Trophoblast cell (in vitro differentiated cells and primary cell): ENCODE results near the gene TSEN15.

ENCODE experiments used
- DNase-seq, 2 donors: peaks; one replicate each; pipeline ENCODE4 v3.0.0-alpha.2; 2016
- H2AFZ ChIP-seq: 2 replicates; pipeline ENCODE4 v1.6.1; 2013; ENCODE audit warnings: low read length, moderate library complexity, mild to moderate bottlenecking; ENCODE audit not compliant: insufficient read depth, poor library complexity
- H2AK5ac ChIP-seq: 2 replicates; pipeline ENCODE4 v1.6.1; 2013; ENCODE audit warnings: mild to moderate bottlenecking, low read length
- H2BK120ac ChIP-seq: 2 replicates; pipeline ENCODE4 v1.6.1; 2013; ENCODE audit warnings: low read length, mild to moderate bottlenecking, moderate library complexity; ENCODE audit not compliant: insufficient read depth, poor library complexity
- H2BK12ac ChIP-seq: 2 replicates; pipeline ENCODE4 v1.6.1; 2013; ENCODE audit warnings: mild to moderate bottlenecking, low read length, moderate library complexity
- H2BK5ac ChIP-seq: 2 replicates; pipeline ENCODE4 v1.6.1; 2013; ENCODE audit warnings: low read length, low read depth, moderate library complexity, mild to moderate bottlenecking; ENCODE audit not compliant: poor library complexity
- H3K14ac ChIP-seq: 2 replicates; pipeline ENCODE4 v1.6.1; 2013; ENCODE audit warnings: mild to moderate bottlenecking, low read length
- H3K18ac ChIP-seq: 2 replicates; pipeline ENCODE4 v1.6.1; 2013; ENCODE audit warnings: mild to moderate bottlenecking, low read length
- H3K23ac ChIP-seq: 2 replicates; pipeline ENCODE4 v1.6.1; 2013; ENCODE audit warnings: low read length
- H3K27ac ChIP-seq: 2 replicates; pipeline ENCODE4 v1.5.1; 2013; ENCODE audit warnings: low read depth, mild to moderate bottlenecking, inconsistent platforms, low read length, moderate library complexity
- H3K27me3 ChIP-seq: 2 replicates; pipeline ENCODE4 v1.6.1; 2013; ENCODE audit warnings: inconsistent platforms, mild to moderate bottlenecking, low read length, moderate library complexity; ENCODE audit not compliant: insufficient read depth
- H3K36me3 ChIP-seq, 2 experiments: 1 replicate in 1 of 2; 2 replicates in 1 of 2; pipeline ENCODE4 v1.6.1; 2013; ENCODE audit warnings: low read length in 2 of 2, mild to moderate bottlenecking in 2 of 2, moderate library complexity in 1 of 2; ENCODE audit not compliant: insufficient read depth in 2 of 2, control insufficient read depth in 1 of 2
- H3K4ac ChIP-seq: 2 replicates; pipeline ENCODE4 v1.6.1; 2013; ENCODE audit warnings: low read depth, mild to moderate bottlenecking, low read length, moderate library complexity
- H3K4me1 ChIP-seq, 2 experiments: 1 replicate in 1 of 2; 2 replicates in 1 of 2; pipeline ENCODE4 v1.6.1; 2013; ENCODE audit warnings: low read length in 2 of 2, mild to moderate bottlenecking in 2 of 2, moderate library complexity in 1 of 2; ENCODE audit not compliant: insufficient read depth in 2 of 2, control insufficient read depth in 1 of 2
- H3K4me2 ChIP-seq: 2 replicates; pipeline ENCODE4 v1.6.1; 2013; ENCODE audit warnings: inconsistent platforms, mild to moderate bottlenecking, low read length, moderate library complexity
- H3K4me3 ChIP-seq: 2 replicates; pipeline ENCODE4 v1.5.1; 2013; ENCODE audit warnings: mild to moderate bottlenecking, low read depth, low read length, inconsistent platforms
- H3K79me1 ChIP-seq: one replicate; pipeline ENCODE4 v1.6.1; 2013; ENCODE audit warnings: low read length
- H3K79me2 ChIP-seq: 2 replicates; pipeline ENCODE4 v1.6.1; 2013; ENCODE audit warnings: low read length, mild to moderate bottlenecking; ENCODE audit not compliant: control insufficient read depth, insufficient read depth, poor library complexity
- H3K9ac ChIP-seq: 2 replicates; pipeline ENCODE4 v1.6.1; 2013; ENCODE audit warnings: mild to moderate bottlenecking, low read length
- H3K9me3 ChIP-seq: 2 replicates; pipeline ENCODE4 v1.6.1; 2013; ENCODE audit warnings: low read depth, mild to moderate bottlenecking, control low read depth, inconsistent platforms, low read length; ENCODE audit not compliant: insufficient read depth
- H4K12ac ChIP-seq: 2 replicates; pipeline ENCODE4 v1.6.1; 2013; ENCODE audit warnings: low read depth, mild to moderate bottlenecking, low read length, moderate library complexity
- H4K8ac ChIP-seq: 2 replicates; pipeline ENCODE4 v1.6.1; 2013; ENCODE audit warnings: low read depth, mild to moderate bottlenecking, low read length, moderate library complexity
- H4K91ac ChIP-seq: one replicate; pipeline ENCODE4 v1.6.1; 2013; ENCODE audit warnings: low read depth, mild to moderate bottlenecking, low read length, moderate library complexity
- WGBS: extraction: QIAGEN DNeasy Blood & Tissue Kit; methylation state at CpG from one replicate; pipeline ENCODE4 v1.1.7; 2013; ENCODE audit warnings: missing lambda C conversion rate; ENCODE audit not compliant: insufficient read length, insufficient coverage; ENCODE audit errors: extremely low coverage; 5-methylcytosine and 5-hydroxymethylcytosine counted together

The TSEN15 gene

GRCh38 chr1:184010788-184011187 is 40.7 kb upstream of the TSEN15 start:
- no peaks in the 10 kb centered on the region for H3K4me1 ChIP-seq

DNA sequence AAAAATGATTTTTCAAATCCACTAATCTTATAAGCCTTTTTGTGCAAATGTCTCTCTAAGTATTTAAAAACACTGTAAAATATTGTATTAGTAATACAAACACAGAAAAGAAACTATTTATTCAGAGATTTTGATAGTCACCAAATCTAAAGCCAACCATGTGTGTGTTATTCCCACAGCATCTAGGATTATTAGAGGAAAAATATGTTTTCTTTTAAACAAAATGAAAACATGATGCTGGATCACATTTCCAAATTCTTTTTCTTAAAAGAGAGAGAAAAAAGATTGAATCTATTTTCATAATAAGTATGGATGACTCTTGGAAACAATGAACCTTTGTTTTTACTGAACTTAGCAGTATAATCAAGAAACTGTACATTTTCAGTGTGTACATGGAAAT is 39.3 kb upstream of the TSEN15 start:
- Histone ChIP-seq H3K9me3 (no peaks in the 10 kb centered on the region), H3K4me1 (no peaks in the 10 kb centered on the region), H3K79me1 (no peaks in the 10 kb centered on the region)

More at GRCh38 chr1:184010788-184011187, 40.7 kb upstream of the TSEN15 start:
- Histone ChIP-seq H4K12ac (no peak overlapping the region), H3K4ac (no peak overlapping the region), H3K9ac (no peak overlapping the region), H2BK120ac (no peak overlapping the region), H4K91ac (no peak overlapping the region), H3K18ac (no peak overlapping the region), H3K27me3 (no peaks in the 10 kb centered on the region), H3K9me3 (no peaks in the 10 kb centered on the region), H3K79me1 (no peaks in the 10 kb centered on the region), H2AFZ (no peak overlapping the region), H3K14ac (no peak overlapping the region), H3K4me3 (no peak overlapping the region), H3K27ac (no peak overlapping the region), H4K8ac (no peak overlapping the region), H2BK12ac (no peak overlapping the region), H3K4me2 (no peak overlapping the region), H3K79me2 (no peaks in the 10 kb centered on the region), H2AK5ac (no peak overlapping the region), H2BK5ac (no peak overlapping the region), H3K23ac (no peak overlapping the region), H3K36me3 (no peaks in the 10 kb centered on the region)
- DNase-seq: no peak
- no CpG with 5 or more reads among the region's 2 CpGs for WGBS

DNA sequence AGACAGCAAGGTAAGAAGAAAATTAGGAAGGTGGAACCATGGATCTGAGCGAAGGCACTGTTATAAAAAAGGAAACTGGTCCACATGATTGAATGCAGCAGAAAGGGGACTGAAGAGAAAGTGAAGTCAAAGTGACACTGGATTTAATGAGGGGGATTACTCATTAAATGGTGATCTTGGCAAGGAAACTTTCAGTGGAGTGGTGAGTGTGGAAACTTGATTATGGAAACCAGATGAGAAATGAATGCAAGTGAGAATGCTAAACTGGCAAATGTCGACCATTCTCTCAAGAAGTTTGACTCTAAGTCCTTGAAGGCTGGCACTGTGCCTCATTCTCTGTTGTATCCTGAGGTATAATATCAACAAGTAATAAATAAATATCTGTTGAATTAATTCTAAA is 37.3 kb upstream of the TSEN15 start:
- Histone ChIP-seq H3K79me1 (no peaks in the 10 kb centered on the region), H2BK120ac (no peak overlapping the region), H3K27ac (no peak overlapping the region), H3K79me2 (no peaks in the 10 kb centered on the region), H3K9me3 (no peaks in the 10 kb centered on the region), H4K91ac (no peak overlapping the region), H2AFZ (no peak overlapping the region), H3K4ac (no peak overlapping the region), H3K27me3 (no peaks in the 10 kb centered on the region), H2BK12ac (no peak overlapping the region), H4K12ac (no peak overlapping the region), H3K36me3 (no peaks in the 10 kb centered on the region), H3K18ac (no peak overlapping the region), H3K4me1 (no peaks in the 10 kb centered on the region), H3K4me3 (no peak overlapping the region), H2AK5ac (no peak overlapping the region), H3K9ac (no peak overlapping the region), H3K23ac (no peak overlapping the region), H2BK5ac (no peak overlapping the region), H3K14ac (no peak overlapping the region), H4K8ac (no peak overlapping the region), H3K4me2 (no peak overlapping the region)
- no CpG with 5 or more reads among the region's 2 CpGs for WGBS
- DNase-seq: no peak

More for the DNA sequence above, 39.3 kb upstream of the TSEN15 start:
- no peak overlapping the region for H2BK5ac ChIP-seq
- no peak overlapping the region for H4K12ac ChIP-seq
- no peak overlapping the region for H2BK120ac ChIP-seq
- H3K36me3 ChIP-seq: no peaks in the 10 kb centered on the region
- H3K4me3 ChIP-seq: no peak overlapping the region
- no peaks in the 10 kb centered on the region for H3K27me3 ChIP-seq
- H2BK12ac ChIP-seq: no peak overlapping the region
- no peak overlapping the region for H3K23ac ChIP-seq
- H3K18ac ChIP-seq: no peak overlapping the region
- H3K27ac ChIP-seq: no peak overlapping the region
- H2AK5ac ChIP-seq: no peak overlapping the region
- no peak overlapping the region for H4K91ac ChIP-seq
- H3K14ac ChIP-seq: no peak overlapping the region
- H2AFZ ChIP-seq: no peak overlapping the region
- DNase-seq: no peak
- H3K79me2 ChIP-seq: no peaks in the 10 kb centered on the region
- H3K4me2 ChIP-seq: no peak overlapping the region
- no peak overlapping the region for H4K8ac ChIP-seq
- no peak overlapping the region for H3K9ac ChIP-seq
- H3K4ac ChIP-seq: no peak overlapping the region

DNA sequence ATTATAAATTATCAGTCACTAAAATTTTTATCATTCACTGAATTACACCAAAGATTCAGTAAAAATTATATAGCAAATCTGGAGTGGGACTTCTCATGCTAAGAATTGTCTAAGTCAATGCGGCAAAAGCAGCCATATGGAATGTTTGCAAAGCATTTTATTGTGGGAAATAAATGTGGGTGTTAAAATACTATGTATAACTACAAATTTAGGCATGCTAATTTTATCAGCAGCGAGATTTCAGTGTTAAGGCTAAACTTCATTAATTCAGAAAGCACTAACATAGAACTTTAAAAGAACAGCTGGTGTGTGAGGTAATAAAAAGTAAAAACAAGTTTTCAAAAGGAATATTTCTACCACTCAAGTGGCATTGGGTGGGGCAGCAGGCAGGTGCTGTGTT is 35.4 kb upstream of the TSEN15 start:
- H3K18ac ChIP-seq: no peak overlapping the region
- H2BK12ac ChIP-seq: no peak overlapping the region
- no peak overlapping the region for H3K4me3 ChIP-seq
- H3K23ac ChIP-seq: no peak overlapping the region
- no peaks in the 10 kb centered on the region for H3K27me3 ChIP-seq
- no peak overlapping the region for H4K12ac ChIP-seq
- H2AFZ ChIP-seq: no peak overlapping the region
- no peak overlapping the region for H2BK120ac ChIP-seq
- no peak overlapping the region for H3K27ac ChIP-seq
- no peak overlapping the region for H2BK5ac ChIP-seq
- no peak overlapping the region for H3K4ac ChIP-seq
- no CpG with 5 or more reads among the region's 2 CpGs for WGBS
- no peak for DNase-seq
- H3K79me2 ChIP-seq: no peaks in the 10 kb centered on the region
- no peak overlapping the region for H4K8ac ChIP-seq
- H3K4me2 ChIP-seq: no peak overlapping the region
- no peak overlapping the region for H3K9ac ChIP-seq
- no peak overlapping the region for H2AK5ac ChIP-seq
- no peaks in the 10 kb centered on the region for H3K79me1 ChIP-seq
- H3K36me3 ChIP-seq: no peaks in the 10 kb centered on the region
- no peak overlapping the region for H4K91ac ChIP-seq
- no peak overlapping the region for H3K14ac ChIP-seq
- H3K4me1 ChIP-seq: no peaks in the 10 kb centered on the region
- no peaks in the 10 kb centered on the region for H3K9me3 ChIP-seq
